ENCODE results near the gene VCL. TPM values are rescaled to one million over a fixed set of nuclear protein-coding genes. Genes with fewer than 3 reads are reported as not detected.
"Not testable (repeated sequence)": the region's sequence is repeated elsewhere in the genome, so short reads cannot be mapped to it uniquely, and the experiment has no call there.

VCL gene
- total RNA-seq, 1 donor from 2014 or later: 11.4 TPM

GRCh38 chr10:74035303-74035702, 37.4 kb downstream of the VCL start:
- FAIRE-seq (no peak), DNase-seq (ENCODE audit: low spot score in 2 of 2) (no peak)

- DNase-seq (ENCODE audit: low spot score in 2 of 2): no peak
- no peak for FAIRE-seq
Observed at GRCh38 chr10:74036474-74036873, 38.6 kb downstream of the VCL start.

GRCh38 chr10:74039561-74040145, 41.7 kb downstream of the VCL start:
- DNase-seq (ENCODE audit: low spot score in 2 of 2) (no peak), FAIRE-seq (no peak)

- FAIRE-seq (no peak), DNase-seq (ENCODE audit: low spot score in 2 of 2) (no peak)
Observed at GRCh38 chr10:74040200-74041126, 42.5 kb downstream of the VCL start.

- no peak for DNase-seq (ENCODE audit: low spot score in 2 of 2)
- FAIRE-seq: no peak
Observed at GRCh38 chr10:74044419-74044818, 46.5 kb downstream of the VCL start.

- FAIRE-seq: no peak
- no peak for DNase-seq (ENCODE audit: low spot score in 2 of 2)
Observed at GRCh38 chr10:74047304-74047703, 49.4 kb downstream of the VCL start.

- FAIRE-seq: no peak
- no peak for DNase-seq (ENCODE audit: low spot score in 2 of 2)
Observed at GRCh38 chr10:74047871-74048270, 50.0 kb downstream of the VCL start.

GRCh38 chr10:74048433-74048832, 50.5 kb downstream of the VCL start:
- FAIRE-seq (no peak), DNase-seq (ENCODE audit: low spot score in 2 of 2) (no peak)

GRCh38 chr10:74049955-74050354, 52.0 kb downstream of the VCL start:
- FAIRE-seq: no peak
- no peak for DNase-seq (ENCODE audit: low spot score in 2 of 2)

- DNase-seq (ENCODE audit: low spot score in 2 of 2) (no peak), FAIRE-seq (no peak)
Observed at GRCh38 chr10:74050653-74051052, 52.7 kb downstream of the VCL start.

- DNase-seq (ENCODE audit: low spot score in 2 of 2) (no peak), FAIRE-seq (no peak)
Observed at GRCh38 chr10:74051736-74052342, 53.9 kb downstream of the VCL start.

- no peak for DNase-seq (ENCODE audit: low spot score in 2 of 2)
- no peak for FAIRE-seq
Observed at GRCh38 chr10:74052994-74053393, 55.1 kb downstream of the VCL start.

- FAIRE-seq (no peak), DNase-seq (ENCODE audit: low spot score in 2 of 2) (no peak)
Observed at GRCh38 chr10:74055383-74056049, 57.6 kb downstream of the VCL start.

GRCh38 chr10:74056050-74056818, 58.3 kb downstream of the VCL start:
- FAIRE-seq (no peak), DNase-seq (ENCODE audit: low spot score in 2 of 2) (no peak)

- FAIRE-seq (no peak), DNase-seq (ENCODE audit: low spot score in 2 of 2) (no peak)
Observed at GRCh38 chr10:74058071-74058470, 60.2 kb downstream of the VCL start.

GRCh38 chr10:74058658-74059057, 60.7 kb downstream of the VCL start:
- DNase-seq (ENCODE audit: low spot score in 2 of 2) (no peak), FAIRE-seq (no peak)

GRCh38 chr10:74061104-74061503, 63.2 kb downstream of the VCL start:
- FAIRE-seq: no peak
- no peak for DNase-seq (ENCODE audit: low spot score in 2 of 2)

- not testable (repeated sequence) for DNase-seq (ENCODE audit: low spot score in 2 of 2); FAIRE-seq
Observed at GRCh38 chr10:74061978-74062377, 64.1 kb downstream of the VCL start.

GRCh38 chr10:74063256-74063655, 65.3 kb downstream of the VCL start:
- FAIRE-seq (no peak), DNase-seq (ENCODE audit: low spot score in 2 of 2) (no peak)
